HepG2 (cell line): ENCODE measurements around the gene TFEB. TPM values are rescaled to one million over a fixed set of nuclear protein-coding genes. Genes with fewer than 3 reads are reported as not detected.

Experiments used
- GFI1 ChIP-seq: sonication (generic); formaldehyde crosslinking; IDR thresholded peaks from 2 replicates; pipeline ENCODE4 v1.5.0; 2020; ENCODE audit warnings: missing genetic modification reagents, mild to moderate bottlenecking, borderline replicate concordance
- HDAC6 ChIP-seq: fragments of 200-600 bp; sonication (generic); IDR thresholded peaks from 2 replicates; pipeline ENCODE4 v1.7.0; 2017; ENCODE audit warnings: mild to moderate bottlenecking, antibody characterized with exemption, low read length, low read depth
- HIVEP1 ChIP-seq: sonication (generic); formaldehyde crosslinking; IDR thresholded peaks from 2 replicates; pipeline ENCODE4 v1.4.0; 2020; ENCODE audit warnings: mild to moderate bottlenecking, missing genetic modification reagents
- KLF6 ChIP-seq: IDR thresholded peaks from 2 replicates; pipeline ENCODE4 v1.8.0; 2016; ENCODE audit warnings: missing biosample characterization, missing genetic modification reagents
- KMT2B ChIP-seq: IDR thresholded peaks from 2 replicates; pipeline ENCODE4 v1.6.1; 2016; ENCODE audit warnings: missing genetic modification reagents, missing compliant biosample characterization
- REXO4 ChIP-seq: sonication (generic); formaldehyde crosslinking; IDR thresholded peaks from 2 replicates; pipeline ENCODE4 v1.8.0; 2022; ENCODE audit warnings: missing genetic modification reagents, mild to moderate bottlenecking, borderline replicate concordance
- SRSF1 ChIP-seq: fragments of 200-400 bp; formaldehyde crosslinking; optimal IDR thresholded peaks from 2 replicates; pipeline ENCODE3; 2017; ENCODE audit warnings: mild to moderate bottlenecking, low read depth, low read length, moderate library complexity
- ZNF136 ChIP-seq: sonication (generic); formaldehyde crosslinking; IDR thresholded peaks from 2 replicates; pipeline ENCODE4 v1.8.1; 2022; ENCODE audit warnings: low read depth, mild to moderate bottlenecking, moderate library complexity, missing genetic modification reagents
- ZNF337 ChIP-seq: sonication (generic); formaldehyde crosslinking; IDR thresholded peaks from 2 replicates; pipeline ENCODE4 v1.5.1; 2020; ENCODE audit warnings: missing genetic modification reagents, low read depth, mild to moderate bottlenecking, borderline replicate concordance
- ZNF501 ChIP-seq: sonication (generic); formaldehyde crosslinking; IDR thresholded peaks from 2 replicates; pipeline ENCODE4 v1.5.1; 2020; ENCODE audit warnings: mild to moderate bottlenecking, moderate library complexity, missing genetic modification reagents
- ZNF672 ChIP-seq: sonication (generic); formaldehyde crosslinking; IDR thresholded peaks from 2 replicates; pipeline ENCODE4 v1.8.1; 2022; ENCODE audit warnings: missing genetic modification reagents
- polyA plus RNA-seq, 8 experiments: library from polyadenylated mRNA; depleted of rRNA in 3 of 8; stranded (reverse) in 7 of 8; unstranded in 1 of 8; fragments of >200 nt; fragmentation: Illumina TruSeq in 4 of 8; extraction: Trizol in 4 of 8; gene quantifications; 2 replicates each; pipeline versions ENCODE4 v1.2.1 to v1.2.3, GENCODE V29; 2011 to 2016; ENCODE audit warnings: low read depth in 4 of 8, missing spikeins in 1 of 8, mixed read lengths in 1 of 8; ENCODE audit not compliant: insufficient read depth in 1 of 8
- total RNA-seq, 5 experiments: library from RNA; depleted of rRNA; stranded (reverse); fragments of >200 nt; fragmentation: Illumina TruSeq; extraction: Trizol; gene quantifications; 2 replicates each; pipeline ENCODE4 v1.2.3, GENCODE V29; 2016; ENCODE audit warnings: low read depth in 1 of 5
- TF ChIP-seq, protein P1 (sequence below): sonication (generic); formaldehyde crosslinking; IDR thresholded peaks from 2 replicates; pipeline ENCODE4 v1.8.0; 2022; ENCODE audit warnings: mild to moderate bottlenecking, missing genetic modification reagents, moderate library complexity
- TF ChIP-seq, protein P2 (sequence below): sonication (generic); formaldehyde crosslinking; IDR thresholded peaks from 2 replicates; pipeline ENCODE4 v1.4.0; 2020; ENCODE audit warnings: missing genetic modification reagents, borderline replicate concordance
- TF ChIP-seq, protein P3 (sequence below): sonication (generic); formaldehyde crosslinking; IDR thresholded peaks from 2 replicates; pipeline ENCODE4 v1.5.1; 2020; ENCODE audit warnings: missing genetic modification reagents, mild to moderate bottlenecking, borderline replicate concordance
- TF ChIP-seq, protein P4 (sequence below): sonication (generic); formaldehyde crosslinking; IDR thresholded peaks from 2 replicates; pipeline ENCODE4 v1.4.0; 2020; ENCODE audit warnings: missing genetic modification reagents
- TF ChIP-seq, protein P5 (sequence below): sonication (generic); formaldehyde crosslinking; IDR thresholded peaks from 2 replicates; pipeline ENCODE4 v1.4.0; 2020; ENCODE audit warnings: mild to moderate bottlenecking, missing genetic modification reagents
- TF ChIP-seq, protein P6 (sequence below): sonication (generic); formaldehyde crosslinking; conservative IDR thresholded peaks from 2 replicates; pipeline ENCODE4 v1.4.0; 2020; ENCODE audit warnings: missing genetic modification reagents
- TF ChIP-seq, protein P7 (sequence below): sonication (generic); formaldehyde crosslinking; IDR thresholded peaks from 2 replicates; pipeline ENCODE4 v1.5.0; 2020; ENCODE audit warnings: missing genetic modification reagents

The TFEB gene
- total and polyA plus RNA-seq, 2 of the 13 experiments (the other 11 are each of a cell fraction or from before 2014, with no cell fraction given), result 13.3 to 18.7 TPM

DNA sequence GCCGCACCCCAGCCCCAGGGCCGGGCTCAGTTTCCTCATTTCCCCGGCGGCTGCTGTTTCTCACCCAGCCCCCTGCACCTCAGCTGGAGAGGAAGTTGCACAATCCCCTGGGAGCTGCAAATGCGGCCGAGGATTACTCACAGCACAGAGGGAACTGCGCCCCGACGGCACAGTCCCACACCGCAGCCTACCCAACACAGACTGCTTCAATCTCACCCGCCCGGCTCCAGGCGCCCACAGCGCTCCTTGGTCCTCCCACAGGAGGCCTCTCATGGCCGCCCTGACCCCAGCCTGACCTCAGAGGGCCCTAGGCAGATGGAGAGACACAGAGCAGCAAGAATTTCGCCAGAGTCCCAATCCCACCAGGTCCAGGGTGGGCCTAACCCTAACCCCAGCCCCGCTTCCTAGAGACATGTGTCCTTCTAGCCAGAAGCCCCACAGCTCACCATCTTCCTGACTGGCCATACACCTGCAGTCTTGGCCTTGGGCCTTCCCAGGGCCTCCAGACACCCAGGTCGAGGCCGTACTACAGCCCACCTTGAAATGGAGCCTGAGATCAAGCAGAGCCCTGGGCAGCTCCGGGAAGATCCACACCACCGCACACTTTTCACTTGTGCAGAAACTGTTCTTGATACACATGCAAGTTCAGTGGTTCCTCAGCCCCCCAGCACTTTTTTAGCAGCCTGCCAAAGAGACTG lies 11.7 kb downstream of the TFEB start (continued):
- peak; percentile 43; the same call in 1 of the 2 replicates for TF ChIP-seq GFI1 (CRISPR knock-in tag)
- TF ChIP-seq HDAC6, result no peak
- TF ChIP-seq, protein P1, sequence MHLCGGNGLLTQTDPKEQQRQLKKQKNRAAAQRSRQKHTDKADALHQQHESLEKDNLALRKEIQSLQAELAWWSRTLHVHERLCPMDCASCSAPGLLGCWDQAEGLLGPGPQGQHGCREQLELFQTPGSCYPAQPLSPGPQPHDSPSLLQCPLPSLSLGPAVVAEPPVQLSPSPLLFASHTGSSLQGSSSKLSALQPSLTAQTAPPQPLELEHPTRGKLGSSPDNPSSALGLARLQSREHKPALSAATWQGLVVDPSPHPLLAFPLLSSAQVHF (CRISPR knock-in tag), result no peak
- TF ChIP-seq, protein P2, sequence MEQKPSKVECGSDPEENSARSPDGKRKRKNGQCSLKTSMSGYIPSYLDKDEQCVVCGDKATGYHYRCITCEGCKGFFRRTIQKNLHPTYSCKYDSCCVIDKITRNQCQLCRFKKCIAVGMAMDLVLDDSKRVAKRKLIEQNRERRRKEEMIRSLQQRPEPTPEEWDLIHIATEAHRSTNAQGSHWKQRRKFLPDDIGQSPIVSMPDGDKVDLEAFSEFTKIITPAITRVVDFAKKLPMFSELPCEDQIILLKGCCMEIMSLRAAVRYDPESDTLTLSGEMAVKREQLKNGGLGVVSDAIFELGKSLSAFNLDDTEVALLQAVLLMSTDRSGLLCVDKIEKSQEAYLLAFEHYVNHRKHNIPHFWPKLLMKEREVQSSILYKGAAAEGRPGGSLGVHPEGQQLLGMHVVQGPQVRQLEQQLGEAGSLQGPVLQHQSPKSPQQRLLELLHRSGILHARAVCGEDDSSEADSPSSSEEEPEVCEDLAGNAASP, result 0 out of 2 replicates have a peak, but pooled peaks have one; percentile 60
- TF ChIP-seq KMT2B (CRISPR knock-in tag), result peak; percentile 66; the same call in 1 of the 2 replicates
- TF ChIP-seq ZNF337, result no peak
- TF ChIP-seq, protein P3, sequence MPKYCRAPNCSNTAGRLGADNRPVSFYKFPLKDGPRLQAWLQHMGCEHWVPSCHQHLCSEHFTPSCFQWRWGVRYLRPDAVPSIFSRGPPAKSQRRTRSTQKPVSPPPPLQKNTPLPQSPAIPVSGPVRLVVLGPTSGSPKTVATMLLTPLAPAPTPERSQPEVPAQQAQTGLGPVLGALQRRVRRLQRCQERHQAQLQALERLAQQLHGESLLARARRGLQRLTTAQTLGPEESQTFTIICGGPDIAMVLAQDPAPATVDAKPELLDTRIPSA (CRISPR knock-in tag), result no peak
- TF ChIP-seq SRSF1, result peak; percentile 20
- TF ChIP-seq, protein P4, sequence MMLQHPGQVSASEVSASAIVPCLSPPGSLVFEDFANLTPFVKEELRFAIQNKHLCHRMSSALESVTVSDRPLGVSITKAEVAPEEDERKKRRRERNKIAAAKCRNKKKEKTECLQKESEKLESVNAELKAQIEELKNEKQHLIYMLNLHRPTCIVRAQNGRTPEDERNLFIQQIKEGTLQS (CRISPR knock-in tag), result peak; percentile 56
- TF ChIP-seq, protein P5, sequence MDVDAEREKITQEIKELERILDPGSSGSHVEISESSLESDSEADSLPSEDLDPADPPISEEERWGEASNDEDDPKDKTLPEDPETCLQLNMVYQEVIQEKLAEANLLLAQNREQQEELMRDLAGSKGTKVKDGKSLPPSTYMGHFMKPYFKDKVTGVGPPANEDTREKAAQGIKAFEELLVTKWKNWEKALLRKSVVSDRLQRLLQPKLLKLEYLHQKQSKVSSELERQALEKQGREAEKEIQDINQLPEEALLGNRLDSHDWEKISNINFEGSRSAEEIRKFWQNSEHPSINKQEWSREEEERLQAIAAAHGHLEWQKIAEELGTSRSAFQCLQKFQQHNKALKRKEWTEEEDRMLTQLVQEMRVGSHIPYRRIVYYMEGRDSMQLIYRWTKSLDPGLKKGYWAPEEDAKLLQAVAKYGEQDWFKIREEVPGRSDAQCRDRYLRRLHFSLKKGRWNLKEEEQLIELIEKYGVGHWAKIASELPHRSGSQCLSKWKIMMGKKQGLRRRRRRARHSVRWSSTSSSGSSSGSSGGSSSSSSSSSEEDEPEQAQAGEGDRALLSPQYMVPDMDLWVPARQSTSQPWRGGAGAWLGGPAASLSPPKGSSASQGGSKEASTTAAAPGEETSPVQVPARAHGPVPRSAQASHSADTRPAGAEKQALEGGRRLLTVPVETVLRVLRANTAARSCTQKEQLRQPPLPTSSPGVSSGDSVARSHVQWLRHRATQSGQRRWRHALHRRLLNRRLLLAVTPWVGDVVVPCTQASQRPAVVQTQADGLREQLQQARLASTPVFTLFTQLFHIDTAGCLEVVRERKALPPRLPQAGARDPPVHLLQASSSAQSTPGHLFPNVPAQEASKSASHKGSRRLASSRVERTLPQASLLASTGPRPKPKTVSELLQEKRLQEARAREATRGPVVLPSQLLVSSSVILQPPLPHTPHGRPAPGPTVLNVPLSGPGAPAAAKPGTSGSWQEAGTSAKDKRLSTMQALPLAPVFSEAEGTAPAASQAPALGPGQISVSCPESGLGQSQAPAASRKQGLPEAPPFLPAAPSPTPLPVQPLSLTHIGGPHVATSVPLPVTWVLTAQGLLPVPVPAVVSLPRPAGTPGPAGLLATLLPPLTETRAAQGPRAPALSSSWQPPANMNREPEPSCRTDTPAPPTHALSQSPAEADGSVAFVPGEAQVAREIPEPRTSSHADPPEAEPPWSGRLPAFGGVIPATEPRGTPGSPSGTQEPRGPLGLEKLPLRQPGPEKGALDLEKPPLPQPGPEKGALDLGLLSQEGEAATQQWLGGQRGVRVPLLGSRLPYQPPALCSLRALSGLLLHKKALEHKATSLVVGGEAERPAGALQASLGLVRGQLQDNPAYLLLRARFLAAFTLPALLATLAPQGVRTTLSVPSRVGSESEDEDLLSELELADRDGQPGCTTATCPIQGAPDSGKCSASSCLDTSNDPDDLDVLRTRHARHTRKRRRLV, result peak; percentile 81; the same call in 1 of the 2 replicates
- TF ChIP-seq ZNF136 (CRISPR knock-in tag), result 0 out of 2 replicates have a peak, but pooled peaks have one; percentile 48
- TF ChIP-seq, protein P6, sequence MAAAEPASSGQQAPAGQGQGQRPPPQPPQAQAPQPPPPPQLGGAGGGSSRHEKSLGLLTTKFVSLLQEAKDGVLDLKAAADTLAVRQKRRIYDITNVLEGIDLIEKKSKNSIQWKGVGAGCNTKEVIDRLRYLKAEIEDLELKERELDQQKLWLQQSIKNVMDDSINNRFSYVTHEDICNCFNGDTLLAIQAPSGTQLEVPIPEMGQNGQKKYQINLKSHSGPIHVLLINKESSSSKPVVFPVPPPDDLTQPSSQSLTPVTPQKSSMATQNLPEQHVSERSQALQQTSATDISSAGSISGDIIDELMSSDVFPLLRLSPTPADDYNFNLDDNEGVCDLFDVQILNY, result no peak
- no peak for TF ChIP-seq REXO4 (CRISPR knock-in tag)
- TF ChIP-seq ZNF672 (CRISPR knock-in tag), result no peak
- 0 out of 2 replicates have a peak, but pooled peaks have one; percentile 63 for TF ChIP-seq KLF6
- TF ChIP-seq ZNF501, result peak; percentile 70
- TF ChIP-seq, protein P7, sequence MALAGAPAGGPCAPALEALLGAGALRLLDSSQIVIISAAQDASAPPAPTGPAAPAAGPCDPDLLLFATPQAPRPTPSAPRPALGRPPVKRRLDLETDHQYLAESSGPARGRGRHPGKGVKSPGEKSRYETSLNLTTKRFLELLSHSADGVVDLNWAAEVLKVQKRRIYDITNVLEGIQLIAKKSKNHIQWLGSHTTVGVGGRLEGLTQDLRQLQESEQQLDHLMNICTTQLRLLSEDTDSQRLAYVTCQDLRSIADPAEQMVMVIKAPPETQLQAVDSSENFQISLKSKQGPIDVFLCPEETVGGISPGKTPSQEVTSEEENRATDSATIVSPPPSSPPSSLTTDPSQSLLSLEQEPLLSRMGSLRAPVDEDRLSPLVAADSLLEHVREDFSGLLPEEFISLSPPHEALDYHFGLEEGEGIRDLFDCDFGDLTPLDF (CRISPR knock-in tag), result 0 out of 2 replicates have a peak, but pooled peaks have one; percentile 42
- peak; percentile 75 for TF ChIP-seq HIVEP1 (CRISPR knock-in tag)
